Epithelial cell of umbilical artery (primary cell): ENCODE data around the gene ZMYM1. TPM values are rescaled to one million over a fixed set of nuclear protein-coding genes. Genes with fewer than 3 reads are reported as not detected.

Source experiments
- total RNA-seq: library from RNA; depleted of rRNA; stranded (reverse); fragments of >200 nt; gene quantifications from 2 replicates; pipeline ENCODE4 v1.2.3, GENCODE V29; 2014

ZMYM1 gene
- 27.3 and 32.4 TPM in 2 replicates for total RNA-seq

GRCh38 chr1:35079003-35079930, at the start of gene ZMYM1:
Gene ZMYM1, plus strand, starts transcription at chr1:35079385. Its CDS starts 14,603 bp downstream, at chr1:35093988.

Other genes starting within 250 kb of the ZMYM1 start
- 39.7 and 41.9 TPM in 2 replicates for gene SMIM12, start 219.6 kb upstream of the ZMYM1 start, total RNA-seq
- under 0.01 TPM in 1 of 2 replicates, not detected in the other for gene DLGAP3, start 149.7 kb upstream of the ZMYM1 start, total RNA-seq
- gene TMEM35B, start 94.0 kb upstream of the ZMYM1 start, total RNA-seq: 28.6 and 32.8 TPM in 2 replicates
- gene ZMYM6, start 47.4 kb upstream of the ZMYM1 start, total RNA-seq: 10.9 and 11.4 TPM in 2 replicates
- gene SFPQ, start 113.8 kb downstream of the ZMYM1 start, total RNA-seq: 245 and 335 TPM in 2 replicates
- 29.6 and 30.1 TPM in 2 replicates for gene ZMYM4, start 189.3 kb downstream of the ZMYM1 start, total RNA-seq